ENCODE data around the gene MGST2.

- TF ChIP-seq CTCF (IDR thresholded peaks at IDR 0.05; ENCODE audit: low read depth, low read length, poor library complexity, severe bottlenecking) (no peak), EZH2phosphoT487 (IDR thresholded peaks at IDR 0.05; ENCODE audit: borderline replicate concordance, low read length) (no peak)
Measured at GRCh38 chr4:139715746-139716391, 50.2 kb downstream of the MGST2 start.

Data from DOHH2 (cell line).